Occipital lobe (tissue), 2 donors: ENCODE measurements around the gene CPNE6. TPM values are rescaled to one million over a fixed set of nuclear protein-coding genes. Genes with fewer than 3 reads are reported as not detected.

Source experiments
- DNase-seq: peaks from one replicate; lab custom pipeline; 2025; lab: John Stamatoyannopoulos, UW
- total RNA-seq: library from RNA; depleted of rRNA; stranded (reverse); fragments of >200 nt; gene quantifications from one replicate; pipeline ENCODE4 v1.2.3, GENCODE V29; 2014

CPNE6 gene
- total RNA-seq, 1 donor from 2014 or later, result 10.8 TPM

GRCh38 chr14:24054646-24055045, 16.7 kb upstream of the CPNE6 start:
- DNase-seq, result no peak

- no peak for DNase-seq
These were observed 15.2 kb upstream of the CPNE6 start for GRCh38 chr14:24055971-24056799.

GRCh38 chr14:24056800-24057184, 14.6 kb upstream of the CPNE6 start:
- no peak for DNase-seq

DNA sequence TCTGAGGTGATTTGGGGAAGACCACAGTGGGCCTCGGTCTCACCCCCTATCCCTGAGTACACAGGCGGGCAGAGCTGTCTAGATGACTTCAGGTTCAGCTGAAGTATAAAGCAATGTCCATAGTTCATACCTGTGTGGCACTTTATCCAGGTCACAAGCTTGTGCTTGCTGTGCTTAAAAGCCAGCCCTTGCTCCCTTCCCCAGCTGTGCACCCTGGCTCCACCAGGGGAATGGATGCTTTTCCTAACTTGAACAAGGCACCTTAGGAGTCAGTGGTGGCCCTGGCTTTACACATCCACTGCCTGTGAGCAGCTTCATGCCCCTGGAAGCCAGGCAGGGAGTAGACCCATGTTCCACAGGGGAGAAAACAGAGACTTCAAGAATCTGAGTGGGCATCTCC, 14.1 kb upstream of the CPNE6 start:
- DNase-seq, result no peak

DNA sequence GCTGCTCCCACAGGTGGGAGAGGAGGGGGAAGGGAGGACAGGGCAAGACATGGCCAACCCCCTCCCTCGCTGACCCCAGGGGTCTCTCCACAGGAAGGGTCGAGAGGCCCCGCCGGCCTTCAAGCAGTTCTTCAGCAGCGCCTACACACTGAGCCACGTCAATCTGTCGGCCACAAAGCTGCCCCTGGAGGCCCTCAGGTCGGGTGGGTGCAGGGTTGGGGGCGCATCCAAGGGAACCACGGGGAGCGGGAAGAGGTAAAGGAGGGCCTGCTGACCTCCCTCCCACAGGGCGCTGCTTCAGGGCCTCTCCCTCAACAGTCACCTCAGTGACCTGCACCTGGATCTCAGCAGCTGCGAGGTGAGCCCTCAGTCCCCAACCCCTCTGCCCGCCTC, 13.5 kb upstream of the CPNE6 start:
- no peak for DNase-seq

GRCh38 chr14:24058260-24058950, 13.0 kb upstream of the CPNE6 start:
- peak; percentile 58 for DNase-seq

DNA sequence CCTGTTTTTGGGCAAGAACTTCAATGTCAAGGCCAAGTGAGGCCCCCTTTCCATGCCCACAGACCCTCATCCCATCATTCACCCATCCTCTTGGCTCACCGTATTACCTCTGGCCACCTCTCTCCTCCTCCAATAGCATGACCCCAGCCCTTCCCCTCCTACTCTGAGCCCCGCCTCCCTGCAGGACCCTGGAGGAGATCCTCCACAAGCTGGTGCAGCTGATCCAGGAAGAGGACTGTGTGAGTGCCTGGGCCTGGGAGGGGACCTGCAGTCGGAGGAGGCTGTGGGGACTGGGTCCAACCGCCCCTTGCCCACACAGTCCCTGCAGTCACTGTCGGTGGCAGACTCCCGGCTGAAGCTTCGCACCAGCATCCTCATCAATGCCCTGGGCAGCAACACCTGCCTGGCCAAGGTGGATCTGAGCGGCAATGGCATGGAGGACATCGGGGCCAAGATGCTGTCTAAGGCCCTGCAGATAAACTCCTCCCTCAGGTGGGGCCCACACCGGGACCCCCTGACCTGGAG, 12.3 kb upstream of the CPNE6 start:
- no peak for DNase-seq

GRCh38 chr14:24059841-24060388, 11.4 kb upstream of the CPNE6 start:
- DNase-seq, result no peak

DNA sequence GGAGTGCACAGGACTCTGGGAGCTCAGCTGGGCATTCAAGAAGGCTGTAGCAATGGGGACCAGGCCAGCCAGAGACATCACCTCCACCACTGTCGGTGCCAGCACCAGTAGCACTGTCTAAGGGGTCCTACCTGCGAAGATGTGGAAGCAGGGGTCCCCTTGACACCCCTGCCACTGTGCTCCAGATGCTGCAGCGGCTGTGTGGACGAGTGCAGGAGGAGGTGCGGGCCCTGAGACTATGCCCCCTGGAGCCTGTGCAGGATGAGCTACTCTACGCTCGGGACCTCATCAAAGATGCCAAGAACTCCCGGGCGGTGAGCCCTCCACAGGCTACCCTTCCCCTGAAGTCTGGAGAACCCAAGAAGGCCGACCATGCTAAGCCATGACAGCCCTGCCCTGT, 10.9 kb upstream of the CPNE6 start:
- DNase-seq, result no peak

- DNase-seq, result no peak
These were observed 10.1 kb upstream of the CPNE6 start for GRCh38 chr14:24060984-24061913.

GRCh38 chr14:24062216-24062980, 9.0 kb upstream of the CPNE6 start:
- no peak for DNase-seq

- DNase-seq, result no peak
These were observed 8.0 kb upstream of the CPNE6 start for GRCh38 chr14:24063263-24063836.

DNA sequence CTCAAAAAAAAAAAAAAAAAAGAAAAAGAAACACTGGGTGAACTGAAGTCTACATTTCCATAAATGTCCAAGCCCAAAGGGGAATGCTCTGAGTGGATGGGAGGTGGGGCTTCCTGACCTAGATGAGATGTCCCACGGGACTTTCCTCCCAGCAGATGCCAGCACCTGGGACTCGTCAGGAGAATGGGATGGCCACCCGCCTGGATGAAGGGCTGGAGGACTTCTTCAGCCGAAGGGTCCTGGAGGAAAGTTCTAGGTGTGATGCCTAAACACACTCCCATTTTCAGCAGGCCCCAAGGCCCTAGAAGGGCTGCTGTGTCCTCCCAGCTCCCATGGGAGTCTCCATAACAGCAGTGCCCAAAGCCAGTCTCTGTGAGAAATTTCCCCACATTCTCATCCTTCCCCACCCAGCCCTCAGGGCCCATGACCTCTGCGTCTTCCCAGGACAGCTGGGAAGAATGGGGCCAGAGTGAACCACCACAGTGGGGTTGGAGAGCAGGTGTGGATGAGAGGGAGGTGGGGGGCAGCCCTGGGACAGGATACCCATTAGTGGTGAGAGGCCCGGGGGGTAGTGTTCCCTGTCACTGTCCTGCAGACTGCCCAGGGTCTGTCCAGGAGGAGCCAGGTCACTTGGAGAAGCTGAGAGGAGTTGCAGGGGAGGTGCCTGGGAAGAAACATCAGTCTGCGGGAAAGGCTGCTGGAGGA, 7.1 kb upstream of the CPNE6 start:
- DNase-seq, result no peak

DNA sequence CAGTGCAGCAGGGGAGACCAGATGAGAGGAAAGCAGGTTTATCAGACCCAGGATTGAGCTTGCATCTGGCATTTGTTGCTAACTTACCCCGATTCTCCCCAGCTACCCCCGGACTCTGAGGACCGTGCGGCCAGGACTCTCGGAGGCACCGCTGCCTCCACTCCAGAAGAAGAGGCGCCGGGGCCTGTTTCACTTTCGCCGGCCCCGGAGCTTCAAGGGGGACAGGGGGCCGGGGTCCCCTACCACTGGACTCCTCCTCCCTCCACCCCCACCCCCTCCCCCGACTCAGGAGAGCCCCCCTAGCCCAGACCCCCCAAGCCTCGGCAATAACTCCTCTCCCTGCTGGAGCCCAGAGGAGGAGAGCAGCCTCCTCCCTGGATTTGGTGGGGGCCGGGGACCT, 6.5 kb upstream of the CPNE6 start:
- DNase-seq, result no peak

- DNase-seq, result no peak
These were observed 6.0 kb upstream of the CPNE6 start for GRCh38 chr14:24065408-24065807.

- no peak for DNase-seq
These were observed 4.7 kb upstream of the CPNE6 start for GRCh38 chr14:24066496-24067132.

- DNase-seq, result no peak
These were observed 4.0 kb upstream of the CPNE6 start for GRCh38 chr14:24067133-24068082.
